GM12873 (cell line): Measurements from ENCODE around the gene CDV3.

Source experiments
- TF ChIP-seq, protein P1 (sequence below): IDR thresholded peaks from 2 replicates; pipeline ENCODE4 v1.5.1; 2012; ENCODE audit warnings: low read depth, mild to moderate bottlenecking, moderate library complexity, low read length, control low read depth; ENCODE audit not compliant: insufficient read depth; ENCODE audit errors: missing control alignments

Gene CDV3

DNA sequence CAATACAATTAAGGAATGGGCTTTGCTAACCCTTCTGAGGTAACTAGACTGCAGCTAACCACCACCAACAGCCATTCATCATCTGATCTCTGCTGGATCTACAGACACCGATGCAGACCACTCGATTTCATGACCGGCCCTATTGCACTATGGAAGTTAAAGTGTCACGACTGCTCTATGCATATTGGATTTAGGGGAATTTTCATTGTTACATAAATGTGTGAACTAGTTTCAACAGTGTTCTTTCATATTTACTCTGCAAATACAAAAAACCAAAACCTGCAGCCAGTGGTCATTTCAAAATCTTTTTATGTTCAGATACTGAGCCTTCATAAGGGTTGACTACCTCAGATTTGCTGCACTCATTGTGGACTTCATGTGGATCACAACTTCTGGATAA, 14.5 kb downstream of the CDV3 start:
- TF ChIP-seq, protein P1, sequence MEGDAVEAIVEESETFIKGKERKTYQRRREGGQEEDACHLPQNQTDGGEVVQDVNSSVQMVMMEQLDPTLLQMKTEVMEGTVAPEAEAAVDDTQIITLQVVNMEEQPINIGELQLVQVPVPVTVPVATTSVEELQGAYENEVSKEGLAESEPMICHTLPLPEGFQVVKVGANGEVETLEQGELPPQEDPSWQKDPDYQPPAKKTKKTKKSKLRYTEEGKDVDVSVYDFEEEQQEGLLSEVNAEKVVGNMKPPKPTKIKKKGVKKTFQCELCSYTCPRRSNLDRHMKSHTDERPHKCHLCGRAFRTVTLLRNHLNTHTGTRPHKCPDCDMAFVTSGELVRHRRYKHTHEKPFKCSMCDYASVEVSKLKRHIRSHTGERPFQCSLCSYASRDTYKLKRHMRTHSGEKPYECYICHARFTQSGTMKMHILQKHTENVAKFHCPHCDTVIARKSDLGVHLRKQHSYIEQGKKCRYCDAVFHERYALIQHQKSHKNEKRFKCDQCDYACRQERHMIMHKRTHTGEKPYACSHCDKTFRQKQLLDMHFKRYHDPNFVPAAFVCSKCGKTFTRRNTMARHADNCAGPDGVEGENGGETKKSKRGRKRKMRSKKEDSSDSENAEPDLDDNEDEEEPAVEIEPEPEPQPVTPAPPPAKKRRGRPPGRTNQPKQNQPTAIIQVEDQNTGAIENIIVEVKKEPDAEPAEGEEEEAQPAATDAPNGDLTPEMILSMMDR = no peak

DNA sequence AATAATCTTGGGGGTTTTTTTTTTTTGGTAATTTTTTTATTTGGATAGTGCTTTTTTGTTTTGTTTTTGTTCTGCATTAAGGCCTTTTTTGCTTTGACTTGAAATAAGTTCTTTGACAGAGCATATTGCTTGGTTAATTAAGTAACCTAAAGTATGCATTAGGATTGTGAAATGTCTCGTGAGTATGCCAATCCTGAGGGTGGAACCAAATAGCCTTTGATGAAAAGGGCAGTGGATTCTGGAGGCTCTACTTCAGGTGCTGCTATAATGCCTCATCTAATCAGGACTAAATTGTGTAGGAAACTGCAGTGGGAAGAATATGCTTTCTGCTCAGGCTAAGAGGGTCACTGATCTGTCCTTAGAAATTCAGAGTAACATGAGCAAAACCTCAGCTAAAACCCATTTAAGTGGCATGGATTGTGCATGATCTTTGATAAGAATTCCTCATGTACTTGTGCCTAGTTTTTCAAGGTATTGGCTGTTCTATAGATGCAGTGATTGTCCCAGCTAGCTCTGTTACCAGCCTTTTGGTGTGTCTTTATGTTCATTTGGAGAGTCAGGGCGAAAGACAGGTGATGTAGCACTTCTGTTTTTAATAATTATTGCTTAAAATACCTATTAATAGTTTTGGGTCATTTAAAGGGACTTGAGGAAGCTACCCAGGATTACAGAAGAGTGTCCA, 15.4 kb downstream of the CDV3 start:
- TF ChIP-seq, protein P1 = no peak

DNA sequence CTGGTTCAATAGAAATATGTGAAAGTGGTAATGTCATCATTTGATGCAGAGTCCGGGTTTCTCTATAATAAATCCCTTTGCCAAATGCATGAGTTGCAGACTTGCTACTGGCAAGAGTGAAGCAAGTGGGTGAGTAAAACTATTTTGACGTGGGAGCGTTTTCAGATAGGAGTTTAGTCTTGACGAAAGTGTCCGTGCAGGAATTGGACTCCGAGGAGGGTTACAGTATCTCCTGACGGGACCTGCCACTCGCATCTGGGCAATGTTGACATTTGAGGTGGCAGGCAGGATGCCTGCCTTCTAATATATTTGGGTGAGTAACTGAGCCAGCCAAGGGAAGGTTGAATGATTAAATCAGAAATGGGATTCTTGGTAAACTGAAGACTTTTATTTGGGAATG, 16.0 kb downstream of the CDV3 start:
- TF ChIP-seq, protein P1 = no peak

DNA sequence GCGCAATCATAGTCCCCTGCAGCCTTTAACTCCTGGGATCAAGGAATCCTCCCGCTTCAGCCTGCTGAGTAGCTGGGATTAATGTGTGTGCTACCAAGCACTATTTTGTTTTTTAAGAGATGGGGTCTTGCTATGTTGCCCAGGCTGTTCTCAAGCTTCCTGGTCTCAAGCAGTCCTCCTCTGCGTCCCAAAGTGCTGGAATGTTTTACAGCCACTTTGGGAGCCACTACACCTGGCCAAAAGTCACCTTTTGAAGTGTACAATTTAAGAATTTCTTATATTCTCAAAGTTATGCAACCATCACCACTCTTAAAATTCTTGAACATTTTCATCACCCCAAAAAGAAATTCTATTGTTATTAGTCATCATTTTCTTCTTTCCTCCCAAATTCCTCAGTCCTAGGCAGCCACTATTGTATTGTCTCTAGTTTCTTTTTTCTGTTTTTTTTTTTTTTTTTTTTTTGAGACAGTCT, 17.8 kb downstream of the CDV3 start:
- TF ChIP-seq, protein P1 = no peak

DNA sequence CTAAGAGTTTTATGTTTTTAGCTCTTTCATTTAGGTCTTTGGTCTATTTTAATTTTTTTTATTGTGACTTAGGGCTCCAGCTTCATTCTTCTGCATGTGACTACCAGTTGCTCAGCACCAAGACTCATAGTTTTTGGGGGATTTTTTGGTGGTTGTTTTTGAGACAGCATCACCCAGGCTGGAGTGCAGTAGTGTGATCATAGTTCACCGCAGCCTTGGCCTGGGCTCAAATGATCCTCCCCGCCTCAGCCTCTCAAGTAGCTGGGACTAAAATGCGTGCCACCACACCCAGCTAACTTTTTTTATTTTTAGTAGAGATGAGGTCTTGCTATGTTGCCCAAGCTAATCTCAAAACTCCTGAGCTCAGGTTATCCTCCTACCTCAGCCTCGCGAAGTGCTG, 19.4 kb downstream of the CDV3 start:
- TF ChIP-seq, protein P1 = no peak

DNA sequence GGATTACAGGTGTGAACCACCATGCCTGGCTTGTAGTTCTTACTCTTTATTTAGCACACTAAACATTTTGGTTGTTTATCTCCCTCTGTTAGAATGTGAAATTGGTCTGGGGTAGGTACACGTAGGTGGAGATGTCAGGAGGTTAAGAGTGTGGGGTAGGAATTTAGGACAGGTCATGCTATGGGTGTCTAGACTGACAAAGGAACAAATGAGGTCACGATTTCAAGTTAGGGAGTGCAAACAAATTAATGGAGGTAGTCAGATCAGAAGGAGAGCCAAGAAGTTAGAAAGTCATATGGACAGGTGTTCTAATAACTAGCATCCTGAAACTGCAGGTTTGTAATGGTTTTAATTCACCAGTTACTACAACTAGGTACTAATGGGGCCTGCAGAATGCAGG, 19.8 kb downstream of the CDV3 start:
- TF ChIP-seq, protein P1 = no peak

DNA sequence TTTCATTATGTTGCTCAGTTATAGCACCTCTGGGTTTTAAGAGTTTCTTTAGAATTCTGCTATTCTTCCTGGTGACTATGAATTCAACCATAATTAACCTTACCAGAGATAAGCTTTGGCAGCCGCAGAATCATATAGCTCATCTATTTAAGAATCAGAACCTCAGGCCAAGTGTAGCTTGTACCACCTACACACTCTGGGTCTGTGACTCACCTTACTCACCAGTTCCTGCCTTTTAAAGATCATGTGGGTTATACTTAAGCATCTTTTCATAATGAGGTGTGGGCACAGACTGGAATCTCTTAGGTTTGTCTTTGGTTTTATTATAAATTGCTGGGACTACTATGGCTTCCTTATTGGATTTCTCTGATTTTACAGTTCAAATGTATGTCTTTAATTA, 21.9 kb downstream of the CDV3 start:
- TF ChIP-seq, protein P1 = no peak
